GM21367 (cell line): Measurements from ENCODE around the gene KLF1.
"Not testable (repeated sequence)": the region's sequence is repeated elsewhere in the genome, so short reads cannot be mapped to it uniquely, and the experiment has no call there.

Source experiments
- ATAC-seq: cut with Tn5 transposase; IDR thresholded peaks from one replicate; pipeline ENCODE4 v1.9.1; 2021; ENCODE audit not compliant: unreplicated experiment

KLF1 gene

GRCh38 chr19:12886969-12887747 lies at the start of gene KLF1:
TSS of gene KLF1 (minus strand) at chr19:12887201. CDS start at chr19:12887140, 61 bp downstream.
- ATAC-seq: no peak

- ATAC-seq: no peak
Measured at GRCh38 chr19:12936582-12936981, 49.6 kb upstream of the KLF1 start.

GRCh38 chr19:12935071-12935470 lies 48.1 kb upstream of the KLF1 start:
- no peak for ATAC-seq

GRCh38 chr19:12933287-12934072 lies 46.5 kb upstream of the KLF1 start, which contains the start of gene FARSA:
TSS of gene FARSA (minus strand) at chr19:12933711. CDS start at chr19:12933696, 15 bp downstream.
- peak; percentile 29 for ATAC-seq

GRCh38 chr19:12932392-12933286 lies 45.6 kb upstream of the KLF1 start:
- no peak for ATAC-seq

GRCh38 chr19:12930002-12930645 lies 43.1 kb upstream of the KLF1 start:
- ATAC-seq: no peak

- ATAC-seq: no peak
Measured at GRCh38 chr19:12924621-12925310, 37.8 kb upstream of the KLF1 start.

GRCh38 chr19:12922959-12923358 lies 36.0 kb upstream of the KLF1 start:
- no peak for ATAC-seq

GRCh38 chr19:12921047-12921446 lies 34.0 kb upstream of the KLF1 start:
- no peak for ATAC-seq

GRCh38 chr19:12918253-12918652 lies 31.3 kb upstream of the KLF1 start:
- no peak for ATAC-seq

- not testable (repeated sequence) for ATAC-seq
Measured at GRCh38 chr19:12915860-12916259, 28.9 kb upstream of the KLF1 start.

- no peak for ATAC-seq
Measured at GRCh38 chr19:12913851-12914690, 27.1 kb upstream of the KLF1 start.

- ATAC-seq: no peak
Measured at GRCh38 chr19:12913011-12913561, 26.1 kb upstream of the KLF1 start.

GRCh38 chr19:12912571-12912970 lies 25.6 kb upstream of the KLF1 start:
- ATAC-seq: no peak

GRCh38 chr19:12907166-12907565 lies 20.2 kb upstream of the KLF1 start:
- ATAC-seq: no peak

- peak; percentile 54 for ATAC-seq
Measured at GRCh38 chr19:12899891-12900518, 13.0 kb upstream of the KLF1 start.

GRCh38 chr19:12896460-12896859 lies 9.5 kb upstream of the KLF1 start:
- no peak for ATAC-seq

GRCh38 chr19:12893582-12893981 lies 6.6 kb upstream of the KLF1 start:
- ATAC-seq: no peak
